SK-N-MC (cell line): ENCODE data around the gene FADS6.
A peak's percentile ranks its signal among the peaks of the same experiment; 100 is the strongest.

Experiments used
- EZH2 ChIP-seq: fragments of 200-600 bp; sonication (generic); IDR thresholded peaks from one replicate; pipeline ENCODE4 v1.6.1; 2017; ENCODE audit warnings: antibody characterized with exemption
- POLR2AphosphoS5 ChIP-seq: IDR thresholded peaks from 2 replicates; pipeline ENCODE4 v1.6.1; 2012; ENCODE audit warnings: mild to moderate bottlenecking, low read depth, low read length, borderline replicate concordance

DNA sequence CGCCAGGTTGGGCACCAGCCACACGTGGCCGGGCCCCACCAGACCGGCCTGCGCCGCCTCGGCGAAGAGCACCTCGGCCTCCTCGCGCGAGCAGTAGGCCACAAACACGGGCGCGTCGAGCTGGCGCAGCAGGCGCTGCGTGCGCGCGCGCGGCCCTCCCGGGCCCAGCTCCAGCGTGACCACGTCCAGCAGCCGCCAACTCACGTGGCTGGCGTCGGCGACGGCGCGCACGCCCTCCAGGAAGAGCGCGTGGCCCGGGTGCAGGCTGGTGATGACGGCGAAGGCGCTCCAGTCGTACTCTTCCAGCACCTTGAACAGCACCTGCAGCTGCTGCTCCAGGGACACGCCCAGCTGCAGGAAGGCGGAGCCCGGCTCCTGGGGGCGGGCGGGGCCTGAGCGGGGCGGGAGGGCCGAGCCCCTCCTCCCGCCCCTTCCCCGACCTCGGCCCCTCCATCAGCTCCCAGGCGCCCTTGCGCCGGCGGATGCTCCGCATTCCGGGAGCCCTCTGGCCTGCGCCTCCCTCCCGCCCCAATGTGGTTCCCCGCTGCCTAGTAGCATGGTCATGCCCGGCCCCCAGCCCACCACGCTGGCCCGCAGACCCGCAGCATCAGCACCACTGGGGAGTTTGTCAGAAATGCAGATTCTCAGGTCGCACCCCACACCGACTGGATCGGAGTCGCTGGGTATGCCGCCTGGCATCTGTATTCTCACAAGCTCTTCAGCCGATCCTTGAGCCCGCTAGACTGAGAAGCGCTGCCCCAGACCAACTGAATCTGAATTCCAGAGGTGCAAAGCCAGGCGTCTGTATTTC, 41.0 kb downstream of the FADS6 start:
- TF ChIP-seq EZH2 = no peak
- TF ChIP-seq POLR2AphosphoS5 = peak; percentile 71
